DND-41 (cell line): Measurements from ENCODE around the gene RNF217.

Experiments
- EZH2 ChIP-seq: IDR thresholded peaks from 3 replicates; pipeline ENCODE4 v1.6.1; 2012; ENCODE audit warnings: borderline replicate concordance, low read depth, mild to moderate bottlenecking, moderate library complexity, low read length, inconsistent platforms; ENCODE audit not compliant: severe bottlenecking
- TF ChIP-seq, protein P1 (sequence below): IDR thresholded peaks from 2 replicates; pipeline ENCODE4 v1.5.1; 2012; ENCODE audit warnings: borderline replicate concordance, low read length, moderate library complexity, mild to moderate bottlenecking; ENCODE audit not compliant: poor library complexity, severe bottlenecking; ENCODE audit errors: extremely low read depth

DNA sequence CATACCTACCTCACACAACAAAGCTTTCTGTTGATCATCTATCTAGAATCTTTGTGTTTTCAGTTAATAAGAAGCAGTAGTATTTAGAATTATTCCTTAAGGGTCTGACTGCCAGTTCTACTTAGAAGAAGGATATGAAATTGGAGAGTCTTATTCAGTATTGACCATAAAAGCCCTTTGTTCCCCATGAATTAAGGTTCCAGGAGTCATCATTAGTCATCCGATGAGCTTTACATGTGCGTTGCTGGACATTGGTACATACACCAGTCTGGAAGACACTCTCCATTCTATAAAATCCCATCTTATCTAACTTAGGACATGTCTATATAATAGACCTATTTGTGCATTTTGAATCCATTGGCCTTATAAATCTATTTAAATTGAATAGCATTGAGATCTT, 34.4 kb upstream of the RNF217 start:
- TF ChIP-seq, protein P1, sequence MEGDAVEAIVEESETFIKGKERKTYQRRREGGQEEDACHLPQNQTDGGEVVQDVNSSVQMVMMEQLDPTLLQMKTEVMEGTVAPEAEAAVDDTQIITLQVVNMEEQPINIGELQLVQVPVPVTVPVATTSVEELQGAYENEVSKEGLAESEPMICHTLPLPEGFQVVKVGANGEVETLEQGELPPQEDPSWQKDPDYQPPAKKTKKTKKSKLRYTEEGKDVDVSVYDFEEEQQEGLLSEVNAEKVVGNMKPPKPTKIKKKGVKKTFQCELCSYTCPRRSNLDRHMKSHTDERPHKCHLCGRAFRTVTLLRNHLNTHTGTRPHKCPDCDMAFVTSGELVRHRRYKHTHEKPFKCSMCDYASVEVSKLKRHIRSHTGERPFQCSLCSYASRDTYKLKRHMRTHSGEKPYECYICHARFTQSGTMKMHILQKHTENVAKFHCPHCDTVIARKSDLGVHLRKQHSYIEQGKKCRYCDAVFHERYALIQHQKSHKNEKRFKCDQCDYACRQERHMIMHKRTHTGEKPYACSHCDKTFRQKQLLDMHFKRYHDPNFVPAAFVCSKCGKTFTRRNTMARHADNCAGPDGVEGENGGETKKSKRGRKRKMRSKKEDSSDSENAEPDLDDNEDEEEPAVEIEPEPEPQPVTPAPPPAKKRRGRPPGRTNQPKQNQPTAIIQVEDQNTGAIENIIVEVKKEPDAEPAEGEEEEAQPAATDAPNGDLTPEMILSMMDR, result no peak
- no peak for TF ChIP-seq EZH2
